Measurements from ENCODE around the gene OR4M1. TPM values are rescaled to one million over a fixed set of nuclear protein-coding genes. Genes with fewer than 3 reads are reported as not detected.
"Not testable (repeated sequence)": the region's sequence is repeated elsewhere in the genome, so short reads cannot be mapped to it uniquely, and the experiment has no call there.

The OR4M1 gene
- polyA plus RNA-seq, 1 donor (not counting 4 experiments of a cell fraction or from before 2014, with no cell fraction given): not detected

- Histone ChIP-seq H3K4me2 (ENCODE audit: control insufficient read depth, extremely low read depth, insufficient read depth, low read depth, low read length) (no peak overlapping the region), H3K27me3 (ENCODE audit: control insufficient read depth, extremely low read depth, insufficient read depth, low read length) (no peaks in the 10 kb centered on the region), H3K9me3 (ENCODE audit: control insufficient read depth, low read depth, low read length) (no peaks in the 10 kb centered on the region), H3K4me3 (ENCODE audit: control insufficient read depth in 2 of 3, extremely low read depth in 1 of 3, insufficient read depth in 2 of 3, low read depth in 1 of 3, low read length in 3 of 3) (no peak overlapping the region), H3K36me3 (ENCODE audit: control insufficient read depth in 2 of 2, extremely low read depth in 1 of 2, insufficient read depth in 2 of 2, low read length in 2 of 2) (no peaks in the 10 kb centered on the region), H4K20me1 (ENCODE audit: control insufficient read depth, extremely low read depth, insufficient read depth, low read length) (no peaks in the 10 kb centered on the region), H3K9me1 (ENCODE audit: control insufficient read depth, extremely low read depth, insufficient read depth, low read length) (no peaks in the 10 kb centered on the region), H2AFZ (ENCODE audit: control insufficient read depth, low read length) (no peak overlapping the region), H3K79me2 (ENCODE audit: control insufficient read depth, insufficient read depth, low read length) (no peaks in the 10 kb centered on the region), H3K27ac (ENCODE audit: control insufficient read depth, insufficient read depth, low read length) (no peak overlapping the region), H3K4me1 (ENCODE audit: control insufficient read depth, extremely low read depth, insufficient read depth, low read length) (no peaks in the 10 kb centered on the region), H3K9ac (ENCODE audit: control insufficient read depth, extremely low read depth, insufficient read depth, low read length) (no peak overlapping the region)
- FAIRE-seq (no peak), DNase-seq (ENCODE audit: low read depth, low spot score) (no peak)
- dilution Hi-C loops (cut with MboI; ENCODE audit: extremely low pct_ligation_motif_present, low sequenced_read_pairs): no loop called here
- TF ChIP-seq CTCF (optimal IDR thresholded peaks at IDR 0.05 in 1 of 3, IDR thresholded peaks at IDR 0.05 in 1 of 3, conservative IDR thresholded peaks at IDR 0.05 in 1 of 3; ENCODE audit: extremely low read depth in 1 of 3, insufficient read depth in 2 of 3, low read length in 3 of 3) (no peak), EZH2 (IDR thresholded peaks at IDR 0.05; ENCODE audit: low read length) (no peak)
Measured at GRCh38 chr14:19823178-19823577, 49.9 kb downstream of the OR4M1 start.

- Histone ChIP-seq H2AFZ (ENCODE audit: control insufficient read depth, low read length) (no peak overlapping the region), H3K9me3 (ENCODE audit: control insufficient read depth, low read depth, low read length) (no peaks in the 10 kb centered on the region), H3K9me1 (ENCODE audit: control insufficient read depth, extremely low read depth, insufficient read depth, low read length) (no peaks in the 10 kb centered on the region), H3K4me2 (ENCODE audit: control insufficient read depth, extremely low read depth, insufficient read depth, low read depth, low read length) (no peak overlapping the region), H3K79me2 (ENCODE audit: control insufficient read depth, insufficient read depth, low read length) (no peaks in the 10 kb centered on the region), H3K27ac (ENCODE audit: control insufficient read depth, insufficient read depth, low read length) (no peak overlapping the region), H3K36me3 (ENCODE audit: control insufficient read depth in 2 of 2, extremely low read depth in 1 of 2, insufficient read depth in 2 of 2, low read length in 2 of 2) (no peaks in the 10 kb centered on the region), H3K4me3 (ENCODE audit: control insufficient read depth in 2 of 3, extremely low read depth in 1 of 3, insufficient read depth in 2 of 3, low read depth in 1 of 3, low read length in 3 of 3) (no peak overlapping the region), H4K20me1 (ENCODE audit: control insufficient read depth, extremely low read depth, insufficient read depth, low read length) (no peaks in the 10 kb centered on the region), H3K27me3 (ENCODE audit: control insufficient read depth, extremely low read depth, insufficient read depth, low read length) (no peaks in the 10 kb centered on the region), H3K9ac (ENCODE audit: control insufficient read depth, extremely low read depth, insufficient read depth, low read length) (no peak overlapping the region), H3K4me1 (ENCODE audit: control insufficient read depth, extremely low read depth, insufficient read depth, low read length) (no peaks in the 10 kb centered on the region)
- FAIRE-seq: no peak
- dilution Hi-C loops (cut with MboI; ENCODE audit: extremely low pct_ligation_motif_present, low sequenced_read_pairs): no loop called here
- DNase-seq (ENCODE audit: low read depth, low spot score): no peak
- no peak for TF ChIP-seq CTCF (optimal IDR thresholded peaks at IDR 0.05 in 1 of 3, IDR thresholded peaks at IDR 0.05 in 1 of 3, conservative IDR thresholded peaks at IDR 0.05 in 1 of 3; ENCODE audit: extremely low read depth in 1 of 3, insufficient read depth in 2 of 3, low read length in 3 of 3)
- TF ChIP-seq EZH2 (IDR thresholded peaks at IDR 0.05; ENCODE audit: low read length): no peak
Measured at GRCh38 chr14:19823765-19824164, 50.5 kb downstream of the OR4M1 start.

GRCh38 chr14:19827626-19828244 is 54.4 kb downstream of the OR4M1 start:
- H3K9me3 ChIP-seq (ENCODE audit: control insufficient read depth, low read depth, low read length); H4K20me1 ChIP-seq (ENCODE audit: control insufficient read depth, extremely low read depth, insufficient read depth, low read length); DNase-seq (ENCODE audit: low read depth, low spot score); H3K27me3 ChIP-seq (ENCODE audit: control insufficient read depth, extremely low read depth, insufficient read depth, low read length); dilution Hi-C loops (cut with MboI; ENCODE audit: extremely low pct_ligation_motif_present, low sequenced_read_pairs); H3K79me2 ChIP-seq (ENCODE audit: control insufficient read depth, insufficient read depth, low read length); H3K9ac ChIP-seq (ENCODE audit: control insufficient read depth, extremely low read depth, insufficient read depth, low read length); H3K9me1 ChIP-seq (ENCODE audit: control insufficient read depth, extremely low read depth, insufficient read depth, low read length); H3K4me3 ChIP-seq (ENCODE audit: control insufficient read depth in 2 of 3, extremely low read depth in 1 of 3, insufficient read depth in 2 of 3, low read depth in 1 of 3, low read length in 3 of 3); H3K4me2 ChIP-seq (ENCODE audit: control insufficient read depth, extremely low read depth, insufficient read depth, low read depth, low read length); H3K27ac ChIP-seq (ENCODE audit: control insufficient read depth, insufficient read depth, low read length); FAIRE-seq; H3K36me3 ChIP-seq (ENCODE audit: control insufficient read depth in 2 of 2, extremely low read depth in 1 of 2, insufficient read depth in 2 of 2, low read length in 2 of 2); H3K4me1 ChIP-seq (ENCODE audit: control insufficient read depth, extremely low read depth, insufficient read depth, low read length); H2AFZ ChIP-seq (ENCODE audit: control insufficient read depth, low read length): not testable (repeated sequence)
